CD4-positive, CD25-positive, alpha-beta regulatory T cell (primary cell): ENCODE data around the gene ZCCHC4. TPM values are rescaled to one million over a fixed set of nuclear protein-coding genes. Genes with fewer than 3 reads are reported as not detected.

ENCODE experiments used
- ATAC-seq, 2 donors: fragments of 150-1000 bp; cut with Tn5 transposase; one replicate each; pipeline ENCODE4 v1.10.0; 2021; ENCODE audit warnings: low read depth in 2 of 2, moderate number of reproducible peaks in 2 of 2, moderate library complexity in 1 of 2
- DNase-seq, 3 donors: peaks; one replicate each; pipeline versions ENCODE4 v3.0.0 to v3.0.0-alpha.2; 2012 to 2022; ENCODE audit warnings: mixed read lengths in 1 of 3
- H3K27ac ChIP-seq: one replicate; pipeline ENCODE4 v1.7.0; 2013; ENCODE audit warnings: mild to moderate bottlenecking, low read length; ENCODE audit not compliant: insufficient read depth, poor library complexity, severe bottlenecking
- H3K27me3 ChIP-seq: one replicate; pipeline ENCODE4 v1.7.0; 2013; ENCODE audit warnings: low read length; ENCODE audit not compliant: control insufficient read depth, insufficient read depth
- H3K36me3 ChIP-seq: one replicate; pipeline ENCODE4 v1.7.0; 2013; ENCODE audit warnings: mild to moderate bottlenecking, low read length, moderate library complexity; ENCODE audit not compliant: control insufficient read depth, insufficient read depth
- H3K4me1 ChIP-seq: 2 replicates; pipeline ENCODE4 v1.7.0; 2013; ENCODE audit warnings: mild to moderate bottlenecking, low read length; ENCODE audit not compliant: insufficient read depth, control insufficient read depth, poor library complexity, severe bottlenecking
- H3K4me3 ChIP-seq: one replicate; pipeline ENCODE4 v1.7.0; 2013; ENCODE audit warnings: low read depth, mild to moderate bottlenecking, low read length, moderate library complexity
- H3K9me3 ChIP-seq, 2 experiments: 1 replicate in 1 of 2; 2 replicates in 1 of 2; pipeline ENCODE4 v1.7.0; 2013; ENCODE audit warnings: low read length in 2 of 2, mild to moderate bottlenecking in 1 of 2, moderate library complexity in 1 of 2; ENCODE audit not compliant: control insufficient read depth in 2 of 2
- H3K27ac Mint-ChIP-seq, 3 donors: one replicate each; pipeline ENCODE4 v1.8.0; 2020 to 2022; ENCODE audit warnings: mild to moderate bottlenecking in 3 of 3, mixed read lengths in 3 of 3, moderate library complexity in 2 of 3
- H3K27me3 Mint-ChIP-seq: one replicate; pipeline ENCODE4 v1.8.0; 2022; ENCODE audit warnings: mild to moderate bottlenecking, mixed read lengths
- H3K36me3 Mint-ChIP-seq: one replicate; pipeline ENCODE4 v1.8.0; 2020; ENCODE audit warnings: mixed read lengths
- H3K4me1 Mint-ChIP-seq, 4 donors: one replicate each; pipeline ENCODE4 v1.8.0; 2020 to 2022; ENCODE audit warnings: mixed read lengths in 4 of 4, mild to moderate bottlenecking in 1 of 4
- H3K4me3 Mint-ChIP-seq, 4 donors: one replicate each; pipeline ENCODE4 v1.8.0; 2020 to 2022; ENCODE audit warnings: mild to moderate bottlenecking in 4 of 4, mixed read lengths in 4 of 4, moderate library complexity in 3 of 4
- H3K9me3 Mint-ChIP-seq, 7 donors: one replicate each; pipeline ENCODE4 v1.8.0; 2020 to 2022; ENCODE audit warnings: mixed read lengths in 7 of 7, mild to moderate bottlenecking in 3 of 7, moderate library complexity in 2 of 7
- polyA plus RNA-seq, 4 donors: library from polyadenylated mRNA; unstranded; fragments of 300-500 nt; fragmentation: Illumina TruSeq; gene quantifications; one replicate each; pipeline ENCODE4 v1.2.3, GENCODE V29; 2021
- total RNA-seq: library from RNA; stranded (reverse); gene quantifications from one replicate; pipeline ENCODE4 v1.2.3, GENCODE V29; 2022

The ZCCHC4 gene
- total and polyA plus RNA-seq, 5 donors from 2014 or later: 9.5 to 16.5 (median 11.4) TPM

DNA sequence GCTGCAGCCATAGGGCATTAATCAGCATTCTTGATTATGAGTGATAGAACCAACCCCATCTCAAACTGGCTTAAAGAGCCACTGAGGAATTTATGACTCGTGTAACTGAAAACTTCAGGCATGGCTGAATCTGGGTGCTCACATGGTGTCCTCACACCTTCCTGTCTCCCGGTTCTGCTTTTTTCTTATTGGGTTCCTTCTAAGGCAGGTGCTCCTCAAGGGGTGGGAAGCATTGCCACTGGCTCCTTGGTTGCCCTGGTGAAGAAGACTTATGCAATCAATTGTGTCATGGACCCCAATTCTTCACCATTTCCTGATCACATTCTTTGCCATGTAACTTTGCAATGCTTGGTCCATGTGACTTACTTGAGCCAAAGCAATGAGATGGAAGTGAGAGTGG is 4.3 kb upstream of the ZCCHC4 start:
- Histone ChIP-seq H3K27ac (no peak overlapping the region), H3K27me3 (peaks cover 2% of the 10 kb centered on the region), H3K9me3 (no peaks in the 10 kb centered on the region), H3K4me1 (peaks cover 5% of the 10 kb centered on the region), H3K36me3 (no peaks in the 10 kb centered on the region), H3K4me3 (no peak overlapping the region)
- no peak overlapping the region for H3K27ac Mint-ChIP-seq
- DNase-seq: no peak
- peaks cover 8% of the 10 kb centered on the region for H3K27me3 Mint-ChIP-seq
- H3K4me3 Mint-ChIP-seq: peak overlapping the region in 1 of 4 donors; percentile 47
- H3K4me1 Mint-ChIP-seq: peaks cover 0 to 24% (median 9%) of the 10 kb centered on the region in 4 donors
- ATAC-seq: no peak
- no peaks in the 10 kb centered on the region for H3K36me3 Mint-ChIP-seq
- peaks cover 0 to 1% (median 0%) of the 10 kb centered on the region in 7 donors for H3K9me3 Mint-ChIP-seq

DNA sequence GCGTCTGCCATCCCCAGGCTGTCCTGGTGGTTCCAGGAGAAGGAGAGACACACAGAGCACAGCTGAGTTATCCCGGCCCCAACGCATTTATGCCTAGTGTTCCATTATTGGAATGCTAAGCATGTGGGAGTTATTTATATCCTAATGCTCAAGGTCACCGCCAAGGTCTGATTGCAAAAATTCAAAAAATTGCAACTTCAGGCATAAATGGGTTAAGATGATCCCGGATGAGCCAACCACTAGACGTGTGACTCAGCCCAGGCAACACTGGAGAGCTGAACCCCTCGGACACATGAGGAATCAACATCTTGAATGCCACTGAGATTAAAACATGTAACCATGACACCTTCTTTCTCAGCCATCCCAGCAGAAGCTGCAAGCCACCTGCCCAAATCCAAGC is 3.8 kb upstream of the ZCCHC4 start:
- Mint-ChIP-seq H3K36me3 (no peaks in the 10 kb centered on the region), H3K4me1 (peaks cover 0 to 28% (median 12%) of the 10 kb centered on the region in 4 donors), H3K27ac (peak overlapping the region in 1 of 3 donors; percentile 48), H3K9me3 (peaks cover 0 to 1% (median 0%) of the 10 kb centered on the region in 7 donors), H3K27me3 (peaks cover 8% of the 10 kb centered on the region), H3K4me3 (no peak overlapping the region)
- Histone ChIP-seq H3K36me3 (no peaks in the 10 kb centered on the region), H3K9me3 (no peaks in the 10 kb centered on the region), H3K27ac (no peak overlapping the region), H3K4me1 (peaks cover 8% of the 10 kb centered on the region), H3K27me3 (peaks cover 2% of the 10 kb centered on the region), H3K4me3 (no peak overlapping the region)
- DNase-seq: no peak
- no peak for ATAC-seq

DNA sequence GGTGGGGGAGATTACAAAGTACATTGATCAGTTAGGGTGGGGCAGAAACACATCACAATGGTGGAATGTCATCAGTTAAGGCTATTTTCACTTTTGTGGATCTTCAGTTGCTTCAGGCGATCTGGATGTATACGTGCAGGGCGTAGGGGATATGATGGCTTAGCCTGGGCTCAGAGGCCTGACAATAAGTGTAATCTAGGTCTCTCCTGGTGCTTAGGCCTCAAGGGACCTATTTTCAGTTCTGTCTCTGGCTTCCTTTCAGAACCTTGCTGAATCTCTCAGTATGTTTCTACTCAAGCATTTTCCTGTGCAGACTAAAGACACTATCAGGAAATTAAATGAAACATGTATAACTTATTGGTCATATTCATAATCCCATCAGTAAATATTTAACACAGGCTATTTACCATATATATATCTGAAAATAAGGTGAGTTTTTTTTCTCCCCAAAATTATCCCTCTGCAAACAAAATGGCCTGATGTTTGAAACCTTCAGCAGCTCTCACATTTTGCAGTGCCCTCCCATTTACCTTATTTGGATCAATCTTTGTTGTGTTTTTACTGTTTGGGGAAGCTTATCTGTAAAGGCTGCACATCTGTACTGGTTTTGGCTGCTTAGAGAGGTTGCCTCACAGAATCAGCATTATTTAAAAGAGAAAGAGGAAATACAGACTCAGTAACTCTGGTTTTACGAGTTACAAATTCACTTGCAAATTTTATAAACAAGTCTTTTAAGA is 2.3 kb upstream of the ZCCHC4 start:
- Histone ChIP-seq H3K27me3 (no peaks in the 10 kb centered on the region), H3K4me1 (peaks cover 8% of the 10 kb centered on the region), H3K4me3 (peak overlapping the region; percentile 1), H3K27ac (no peak overlapping the region), H3K36me3 (no peaks in the 10 kb centered on the region), H3K9me3 (no peaks in the 10 kb centered on the region)
- no peak for DNase-seq
- Mint-ChIP-seq H3K4me1 (peaks cover 0 to 36% (median 13%) of the 10 kb centered on the region in 4 donors), H3K27me3 (peaks cover 4% of the 10 kb centered on the region), H3K4me3 (peak overlapping the region in 1 of 4 donors; percentile 26), H3K36me3 (no peaks in the 10 kb centered on the region), H3K27ac (no peak overlapping the region), H3K9me3 (peaks cover 0 to 1% (median 0%) of the 10 kb centered on the region in 7 donors)
- no peak for ATAC-seq

DNA sequence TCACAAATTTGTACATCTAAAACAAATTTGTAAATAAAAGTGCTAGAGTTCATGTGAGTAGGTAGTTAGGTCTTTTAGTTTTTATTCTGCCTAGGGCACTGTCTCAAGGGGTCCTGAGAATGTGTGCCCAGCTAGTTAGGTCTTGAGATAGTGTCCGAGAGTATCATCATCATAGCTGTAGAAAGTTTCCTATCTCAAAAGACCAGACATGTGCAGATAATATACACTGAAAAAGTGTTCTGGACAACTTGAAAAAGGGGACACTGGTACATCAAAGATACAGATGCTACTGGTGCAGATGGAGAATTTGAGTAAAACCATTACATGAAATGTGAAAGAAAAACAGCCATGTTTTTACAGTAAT is 1.8 kb upstream of the ZCCHC4 start:
- Mint-ChIP-seq H3K9me3 (peaks cover 0 to 1% (median 0%) of the 10 kb centered on the region in 7 donors), H3K4me3 (no peak overlapping the region), H3K27ac (no peak overlapping the region), H3K4me1 (peaks cover 0 to 36% (median 13%) of the 10 kb centered on the region in 4 donors), H3K36me3 (peaks cover 3% of the 10 kb centered on the region), H3K27me3 (peaks cover 4% of the 10 kb centered on the region)
- DNase-seq: no peak
- Histone ChIP-seq H3K4me3 (peak overlapping the region; percentile 1), H3K4me1 (peaks cover 8% of the 10 kb centered on the region), H3K9me3 (no peaks in the 10 kb centered on the region), H3K27ac (no peak overlapping the region), H3K27me3 (no peaks in the 10 kb centered on the region), H3K36me3 (no peaks in the 10 kb centered on the region)
- no peak for ATAC-seq

DNA sequence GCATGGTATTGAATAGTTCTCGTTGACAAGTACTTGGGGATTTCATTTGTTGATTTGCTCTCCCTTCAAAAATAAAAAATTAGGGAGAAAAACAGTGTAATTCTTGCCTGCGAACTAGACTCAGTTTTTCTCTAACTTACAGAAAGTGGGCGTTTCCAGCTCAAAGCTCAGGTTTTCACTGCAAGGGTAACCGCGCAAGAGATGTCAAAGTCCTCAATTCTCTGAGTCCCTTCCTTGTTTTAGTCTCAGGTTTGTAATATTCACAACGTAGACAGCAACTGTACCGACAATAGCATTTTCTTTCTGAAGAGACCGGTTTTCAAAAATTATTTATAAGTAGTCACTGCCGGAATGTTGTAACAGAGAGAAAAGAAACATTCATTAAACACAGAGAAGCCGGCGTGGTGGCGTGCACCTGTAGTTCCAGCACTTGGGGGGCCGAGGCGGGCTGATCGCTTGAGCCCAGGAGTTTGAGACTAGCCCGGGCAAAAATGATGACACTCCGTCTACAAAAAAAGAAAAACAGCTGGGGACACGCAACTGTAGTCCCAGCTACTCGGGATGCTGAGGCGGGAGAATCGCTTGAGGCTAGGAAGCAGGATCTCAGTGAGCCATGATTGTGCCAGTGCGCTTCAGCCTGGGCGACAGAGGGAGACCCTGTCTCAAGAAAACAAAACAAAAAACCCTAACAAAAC is 774 bp downstream of the ZCCHC4 start:
- Mint-ChIP-seq H3K4me3 (peak overlapping the region; percentile 98 to 99 (median 98)), H3K27ac (peak overlapping the region in 2 of 3 donors; percentile 92 to 97), H3K36me3 (peaks cover 16% of the 10 kb centered on the region), H3K27me3 (peaks cover 4% of the 10 kb centered on the region), H3K4me1 (peaks cover 6 to 41% (median 25%) of the 10 kb centered on the region in 4 donors), H3K9me3 (no peaks in the 10 kb centered on the region)
- H3K9me3 ChIP-seq: no peaks in the 10 kb centered on the region
- peaks cover 8% of the 10 kb centered on the region for H3K4me1 ChIP-seq
- no peaks in the 10 kb centered on the region for H3K36me3 ChIP-seq
- DNase-seq: no peak
- no peak for ATAC-seq
- no peaks in the 10 kb centered on the region for H3K27me3 ChIP-seq
- H3K27ac ChIP-seq: peak overlapping the region; percentile 77
- peak overlapping the region; percentile 92 for H3K4me3 ChIP-seq

DNA sequence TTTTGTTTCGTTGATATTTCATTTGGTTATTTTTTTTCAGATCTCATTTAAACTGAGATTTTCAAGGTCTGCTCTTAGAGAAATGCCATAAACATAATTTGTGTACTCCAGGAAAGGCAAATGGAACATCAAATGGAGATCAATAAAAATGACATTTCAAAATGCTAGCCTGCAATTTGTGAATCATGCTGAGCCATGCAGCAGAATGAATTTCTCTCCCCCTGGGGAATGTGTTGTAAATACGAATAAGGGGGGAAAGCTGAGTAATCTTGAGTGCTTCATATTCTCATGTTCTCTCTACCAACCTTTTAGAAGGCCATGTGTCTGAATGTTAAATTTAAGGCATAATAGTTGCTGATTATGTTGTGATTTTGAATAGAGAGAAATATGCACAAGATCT is 7.8 kb downstream of the ZCCHC4 start:
- no peak for ATAC-seq
- H3K4me3 ChIP-seq: no peak overlapping the region
- no peaks in the 10 kb centered on the region for H3K4me1 ChIP-seq
- Mint-ChIP-seq H3K27ac (peak overlapping the region in 1 of 3 donors; percentile 4), H3K36me3 (peaks cover 38% of the 10 kb centered on the region), H3K27me3 (no peaks in the 10 kb centered on the region), H3K4me1 (peaks cover 4 to 25% (median 13%) of the 10 kb centered on the region in 4 donors), H3K9me3 (no peaks in the 10 kb centered on the region), H3K4me3 (no peak overlapping the region)
- H3K27me3 ChIP-seq: no peaks in the 10 kb centered on the region
- no peak overlapping the region for H3K27ac ChIP-seq
- no peaks in the 10 kb centered on the region for H3K9me3 ChIP-seq
- no peak for DNase-seq
- peaks cover 9% of the 10 kb centered on the region for H3K36me3 ChIP-seq

DNA sequence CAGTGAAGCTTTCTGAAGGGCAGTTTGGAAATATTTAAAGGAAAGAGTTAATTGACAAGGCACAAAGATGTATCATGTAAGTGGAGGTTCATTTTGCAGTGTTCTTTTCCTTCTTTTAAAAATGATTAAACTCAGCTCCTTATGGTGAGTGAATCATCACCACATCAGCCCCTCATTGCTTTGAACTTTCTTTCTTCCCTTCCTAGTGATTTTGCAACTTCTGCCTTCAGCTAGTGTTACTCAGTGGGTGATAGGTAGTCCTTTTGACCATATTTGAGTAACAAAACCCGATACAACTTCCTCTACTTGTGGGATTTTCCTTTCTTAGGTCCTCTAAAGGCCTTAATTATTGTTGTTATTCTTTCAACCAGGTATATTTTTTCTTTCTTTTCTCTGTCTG is 8.2 kb downstream of the ZCCHC4 start:
- no peak for DNase-seq
- Histone ChIP-seq H3K4me3 (no peak overlapping the region), H3K4me1 (no peaks in the 10 kb centered on the region), H3K27me3 (no peaks in the 10 kb centered on the region), H3K36me3 (peaks cover 9% of the 10 kb centered on the region), H3K27ac (no peak overlapping the region), H3K9me3 (no peaks in the 10 kb centered on the region)
- H3K36me3 Mint-ChIP-seq: peaks cover 35% of the 10 kb centered on the region
- H3K4me1 Mint-ChIP-seq: peaks cover 4 to 25% (median 13%) of the 10 kb centered on the region in 4 donors
- H3K4me3 Mint-ChIP-seq: no peak overlapping the region
- peak overlapping the region in 2 of 3 donors; percentile 4 to 76 for H3K27ac Mint-ChIP-seq
- H3K9me3 Mint-ChIP-seq: no peaks in the 10 kb centered on the region
- no peaks in the 10 kb centered on the region for H3K27me3 Mint-ChIP-seq
- no peak for ATAC-seq
